ENCODE measurements around the gene ACP3.
"Not testable (repeated sequence)": the region's sequence is repeated elsewhere in the genome, so short reads cannot be mapped to it uniquely, and the experiment has no call there.

The ACP3 gene

GRCh38 chr3:132310057-132310456 is 7.2 kb upstream of the ACP3 start:
- DNase-seq (ENCODE audit: extremely low read depth, insufficient read length); H3K36me3 ChIP-seq (ENCODE audit: control insufficient read depth, insufficient read depth, low read length); H3K4me3 ChIP-seq (replicated peaks; ENCODE audit: low read depth, low read length); H3K27me3 ChIP-seq (replicated peaks; ENCODE audit: control insufficient read depth, insufficient read depth, low read length): not testable (repeated sequence)

GRCh38 chr3:132311316-132311715 is 5.9 kb upstream of the ACP3 start:
- no peak for TF ChIP-seq CTCF (IDR thresholded peaks at IDR 0.05; ENCODE audit: insufficient read depth, low read length, poor library complexity, severe bottlenecking)
- no peak overlapping the region for H3K4me3 ChIP-seq (replicated peaks; ENCODE audit: low read depth, low read length)
- no peaks in the 10 kb centered on the region for H3K36me3 ChIP-seq (ENCODE audit: control insufficient read depth, insufficient read depth, low read length)
- H3K27me3 ChIP-seq (replicated peaks; ENCODE audit: control insufficient read depth, insufficient read depth, low read length), result no peaks in the 10 kb centered on the region
- DNase-seq (ENCODE audit: extremely low read depth, insufficient read length), result no peak

GRCh38 chr3:132311841-132312240 is 5.4 kb upstream of the ACP3 start:
- Histone ChIP-seq H3K36me3 (ENCODE audit: control insufficient read depth, insufficient read depth, low read length) (no peaks in the 10 kb centered on the region), H3K4me3 (replicated peaks; ENCODE audit: low read depth, low read length) (no peak overlapping the region), H3K27me3 (replicated peaks; ENCODE audit: control insufficient read depth, insufficient read depth, low read length) (no peaks in the 10 kb centered on the region)
- TF ChIP-seq CTCF (IDR thresholded peaks at IDR 0.05; ENCODE audit: insufficient read depth, low read length, poor library complexity, severe bottlenecking), result no peak
- DNase-seq (ENCODE audit: extremely low read depth, insufficient read length), result no peak

GRCh38 chr3:132315851-132316250 is 1.4 kb upstream of the ACP3 start:
- DNase-seq (ENCODE audit: extremely low read depth, insufficient read length), result no peak
- Histone ChIP-seq H3K27me3 (replicated peaks; ENCODE audit: control insufficient read depth, insufficient read depth, low read length) (no peaks in the 10 kb centered on the region), H3K4me3 (replicated peaks; ENCODE audit: low read depth, low read length) (no peak overlapping the region), H3K36me3 (ENCODE audit: control insufficient read depth, insufficient read depth, low read length) (no peaks in the 10 kb centered on the region)
- no peak for TF ChIP-seq CTCF (IDR thresholded peaks at IDR 0.05; ENCODE audit: insufficient read depth, low read length, poor library complexity, severe bottlenecking)

- TF ChIP-seq CTCF (IDR thresholded peaks at IDR 0.05; ENCODE audit: insufficient read depth, low read length, poor library complexity, severe bottlenecking), result no peak
- H3K27me3 ChIP-seq (replicated peaks; ENCODE audit: control insufficient read depth, insufficient read depth, low read length), result no peaks in the 10 kb centered on the region
- no peak overlapping the region for H3K4me3 ChIP-seq (replicated peaks; ENCODE audit: low read depth, low read length)
- H3K36me3 ChIP-seq (ENCODE audit: control insufficient read depth, insufficient read depth, low read length), result no peaks in the 10 kb centered on the region
- no peak for DNase-seq (ENCODE audit: extremely low read depth, insufficient read length)
These were observed 1.2 kb downstream of the ACP3 start for GRCh38 chr3:132318451-132318850.

GRCh38 chr3:132321304-132321703 is 4.1 kb downstream of the ACP3 start:
- no peak for DNase-seq (ENCODE audit: extremely low read depth, insufficient read length)
- no peak overlapping the region for H3K4me3 ChIP-seq (replicated peaks; ENCODE audit: low read depth, low read length)
- TF ChIP-seq CTCF (IDR thresholded peaks at IDR 0.05; ENCODE audit: insufficient read depth, low read length, poor library complexity, severe bottlenecking), result no peak

More at GRCh38 chr3:132321304-132321703, 4.1 kb downstream of the ACP3 start:
- Histone ChIP-seq H3K27me3 (replicated peaks; ENCODE audit: control insufficient read depth, insufficient read depth, low read length) (no peaks in the 10 kb centered on the region), H3K36me3 (ENCODE audit: control insufficient read depth, insufficient read depth, low read length) (no peaks in the 10 kb centered on the region)
